OCI-LY1 (cell line): ENCODE data around the gene KCP.

Source experiments
- CTCF ChIP-seq: fragments of 200-600 bp; sonication (generic), shearing (Covaris generic); IDR thresholded peaks from 2 replicates; pipeline ENCODE4 v1.5.1; 2017; ENCODE audit warnings: mild to moderate bottlenecking, antibody characterized with exemption, low read length, moderate library complexity, mixed read lengths
- EZH2 ChIP-seq: fragments of 200-600 bp; sonication (generic), shearing (Covaris generic); IDR thresholded peaks from 2 replicates; pipeline ENCODE4 v1.8.0; 2017; ENCODE audit warnings: borderline replicate concordance, mixed run types, mild to moderate bottlenecking, antibody characterized with exemption, low read length, moderate library complexity, mixed read lengths

GRCh38 chr7:128841171-128841690, 69.3 kb downstream of the KCP start:
- TF ChIP-seq CTCF, result no peak
- TF ChIP-seq EZH2, result no peak
